Stimulated activated CD4-positive, alpha-beta T cell treated with anti-CD3 and anti-CD28 coated beads, Interleukin-4, amount 100 ng/mL, for 48 hours (primary cell): ENCODE results near the gene STMP1.

Experiments
- DNase-seq, 2 donors: peaks; one replicate each; pipeline ENCODE4 v3.0.0-alpha.2; 2020; ENCODE audit warnings: low read depth in 2 of 2

Gene STMP1

GRCh38 chr7:135719688-135720087 is 57.4 kb downstream of the STMP1 start:
- no peak for DNase-seq

- DNase-seq, result no peak
Observed at GRCh38 chr7:135721198-135721820, 59.0 kb downstream of the STMP1 start.

- no peak for DNase-seq
Observed at GRCh38 chr7:135723411-135723810, 61.1 kb downstream of the STMP1 start.
